HepG2 (cell line): Measurements from ENCODE around the gene NISCH. TPM values are rescaled to one million over a fixed set of nuclear protein-coding genes. Genes with fewer than 3 reads are reported as not detected.

Source experiments
- ATAC-seq: fragments of 200-7000 bp; cut with Tn5 transposase; 3 replicates; pipeline ENCODE4 v1.9.1; 2020; ENCODE audit warnings: mild to moderate bottlenecking, moderate library complexity
- BruUV-seq: library from RNA; stranded (reverse); fragments of 400-500 nt; replicated peaks from 2 replicates; lab custom pipeline; 2021; lab: Mats Ljungman, UMichigan
- CTCF ChIA-PET: fragments of 300-600 bp; formaldehyde crosslinking; extraction: SDS; loops from one replicate; lab custom pipeline; 2021; ENCODE audit warnings: low total read pairs, inconsistent platforms, low intra/inter-chr PET ratio; lab: Yijun Ruan, JAX
- POLR2A ChIA-PET: fragments of 350-600 bp; sonication (Branson Sonifier 250); formaldehyde crosslinking; loops from one replicate; lab custom pipeline; 2020; ENCODE audit warnings: antibody characterized with exemption, inconsistent platforms; lab: Yijun Ruan, JAX
- DNase-seq: peaks from one replicate; pipeline ENCODE4 v3.0.0-alpha.2; 2015; ENCODE audit warnings: low spot score
- FAIRE-seq: peaks from 3 replicates; lab custom pipeline; 2011; peaks lifted over from hg19 to GRCh38; lab: Jason Lieb, UNC
- H2AFZ ChIP-seq: one replicate; pipeline ENCODE4 v1.6.1; 2011; ENCODE audit warnings: low read length, inconsistent platforms
- H3K27ac ChIP-seq: fragments of 300-600 bp; 3 replicates; pipeline ENCODE4 v1.8.0; 2011; ENCODE audit warnings: mixed run types, mild to moderate bottlenecking, mixed read lengths, low read length, inconsistent platforms; ENCODE audit not compliant: insufficient read depth; ENCODE audit errors: extremely low read length
- H3K27me3 ChIP-seq, 2 experiments: fragments of 200-600 bp in 1 of 2; 2 replicates in 1 of 2; 3 replicates in 1 of 2; pipeline versions ENCODE4 v1.6.0 to v1.8.0; 2011; ENCODE audit warnings: low read length in 2 of 2, mild to moderate bottlenecking in 2 of 2, moderate library complexity in 2 of 2, inconsistent platforms in 1 of 2; ENCODE audit not compliant: insufficient read depth in 2 of 2, control insufficient read depth in 1 of 2
- H3K36me3 ChIP-seq, 2 experiments: fragments of 200-600 bp in 1 of 2; replicated peaks in 1 of 2; 2 replicates in 1 of 2; 3 replicates in 1 of 2; pipeline versions ENCODE4 v1.5.1 to v1.8.0; 2011; ENCODE audit warnings: low read length in 2 of 2, inconsistent platforms in 1 of 2; ENCODE audit not compliant: insufficient read depth in 2 of 2, control insufficient read depth in 1 of 2
- H3K4me1 ChIP-seq: 2 replicates; pipeline ENCODE4 v1.5.1; 2012; ENCODE audit warnings: low read length, inconsistent platforms; ENCODE audit not compliant: insufficient read depth
- H3K4me2 ChIP-seq: 2 replicates; pipeline ENCODE4 v1.6.0; 2011; ENCODE audit warnings: low read depth, low read length, inconsistent platforms
- H3K4me3 ChIP-seq, 3 experiments: fragments of 200-600 bp in 1 of 3; sonication (generic), shearing (Covaris generic) in 1 of 3; replicated peaks in 1 of 3; 2 replicates each; pipeline ENCODE4 v1.5.1; 2011 to 2016; ENCODE audit warnings: low read length in 3 of 3, inconsistent platforms in 2 of 3, low read depth in 2 of 3, mild to moderate bottlenecking in 2 of 3, control low read depth in 1 of 3, mixed read lengths in 1 of 3; ENCODE audit not compliant: insufficient read depth in 1 of 3
- H3K79me2 ChIP-seq: one replicate; pipeline ENCODE4 v1.6.1; 2011; ENCODE audit warnings: low read length, inconsistent platforms; ENCODE audit not compliant: insufficient read depth
- H3K9ac ChIP-seq: 2 replicates; pipeline ENCODE4 v1.6.0; 2011; ENCODE audit warnings: mild to moderate bottlenecking, low read depth, low read length, inconsistent platforms; ENCODE audit not compliant: insufficient read depth
- H3K9me3 ChIP-seq: 2 replicates; pipeline ENCODE4 v1.5.1; 2012; ENCODE audit warnings: mild to moderate bottlenecking, low read length
- H4K20me1 ChIP-seq: 2 replicates; pipeline ENCODE4 v1.6.0; 2011; ENCODE audit warnings: inconsistent platforms, mild to moderate bottlenecking, low read length, moderate library complexity; ENCODE audit not compliant: insufficient read depth
- CHCHD3 ChIP-seq: sonication (generic); formaldehyde crosslinking; IDR thresholded peaks from 2 replicates; pipeline ENCODE4 v1.8.0; 2022; ENCODE audit warnings: mild to moderate bottlenecking, missing genetic modification reagents, moderate library complexity
- HMGXB4 ChIP-seq, 2 experiments: sonication (generic) in 1 of 2; formaldehyde crosslinking in 1 of 2; IDR thresholded peaks; 2 replicates each; pipeline versions ENCODE4 v1.4.0 to v1.6.1; 2018 to 2020; ENCODE audit warnings: missing genetic modification reagents in 2 of 2, borderline replicate concordance in 1 of 2, low read depth in 1 of 2, mild to moderate bottlenecking in 1 of 2, missing biosample characterization in 1 of 2
- HNRNPL ChIP-seq: fragments of 200-400 bp; formaldehyde crosslinking; IDR thresholded peaks from 2 replicates; pipeline ENCODE4 v1.6.1; 2017; ENCODE audit warnings: mild to moderate bottlenecking, low read depth, low read length
- MXI1 ChIP-seq: IDR thresholded peaks from 3 replicates; pipeline ENCODE4 v1.6.1; 2012; ENCODE audit warnings: low read depth, low read length, inconsistent platforms, borderline replicate concordance
- PHB2 ChIP-seq: fragments of 450-650 bp; IDR thresholded peaks from 2 replicates; pipeline ENCODE4 v1.6.1; 2018; ENCODE audit not compliant: partially characterized antibody
- SNAI1 ChIP-seq: sonication (generic); formaldehyde crosslinking; IDR thresholded peaks from 2 replicates; pipeline ENCODE4 v1.5.0; 2020; ENCODE audit warnings: mild to moderate bottlenecking, missing genetic modification reagents, borderline replicate concordance
- SRSF1 ChIP-seq: fragments of 200-400 bp; formaldehyde crosslinking; optimal IDR thresholded peaks from 2 replicates; pipeline ENCODE3; 2017; ENCODE audit warnings: mild to moderate bottlenecking, low read depth, low read length, moderate library complexity
- ZBTB38 ChIP-seq: sonication (generic); formaldehyde crosslinking; IDR thresholded peaks from 2 replicates; pipeline ENCODE4 v1.5.1; 2020; ENCODE audit warnings: mild to moderate bottlenecking, missing genetic modification reagents
- ZNF619 ChIP-seq: sonication (generic); formaldehyde crosslinking; IDR thresholded peaks from 2 replicates; pipeline ENCODE4 v1.4.0; 2020; ENCODE audit warnings: mild to moderate bottlenecking, missing genetic modification reagents
- ZNF788 ChIP-seq: sonication (generic); formaldehyde crosslinking; IDR thresholded peaks from 2 replicates; pipeline ENCODE4 v1.5.0; 2020; ENCODE audit warnings: mild to moderate bottlenecking, missing genetic modification reagents, borderline replicate concordance
- WGBS: methylation state at CpG from one replicate; pipeline ENCODE4 v1.1.6; 2017; ENCODE audit warnings: low lambda C conversion rate; 5-methylcytosine and 5-hydroxymethylcytosine counted together
- in situ Hi-C: cut with HindIII; loops from 2 replicates; pipeline ENCODE4 v1.10.0; 2017; ENCODE audit warnings: low pct_unique_long_range_greater_than_20kb; ENCODE audit not compliant: extremely low pct_ligation_motif_present
- intact Hi-C: fragments of 100-400 bp; cut with micrococcal nuclease; formaldehyde crosslinking; loops from one replicate; pipeline ENCODE4 v1.10.0; 2022; ENCODE audit not compliant: unreplicated experiment
- polyA plus RNA-seq, 8 experiments: library from polyadenylated mRNA; depleted of rRNA in 3 of 8; stranded (reverse) in 7 of 8; unstranded in 1 of 8; fragments of >200 nt; fragmentation: Illumina TruSeq in 4 of 8; extraction: Trizol in 4 of 8; gene quantifications; 2 replicates each; pipeline versions ENCODE4 v1.2.1 to v1.2.3, GENCODE V29; 2011 to 2016; ENCODE audit warnings: low read depth in 4 of 8, missing spikeins in 1 of 8, mixed read lengths in 1 of 8; ENCODE audit not compliant: insufficient read depth in 1 of 8
- total RNA-seq, 5 experiments: library from RNA; depleted of rRNA; stranded (reverse); fragments of >200 nt; fragmentation: Illumina TruSeq; extraction: Trizol; gene quantifications; 2 replicates each; pipeline ENCODE4 v1.2.3, GENCODE V29; 2016; ENCODE audit warnings: low read depth in 1 of 5

NISCH gene
- total and polyA plus RNA-seq, 2 of the 13 experiments (the other 11 are each of a cell fraction or from before 2014, with no cell fraction given) = 27.0 to 47.6 TPM

- Histone ChIP-seq H3K9ac (peak overlapping the region; percentile 80), H3K36me3 (peaks cover 0 to 2% of the 10 kb centered on the region in 2 experiments; a peak in 2 of 5 replicates), H3K4me2 (peak overlapping the region; percentile 85), H2AFZ (no peak overlapping the region), H3K4me1 (peaks cover 67% of the 10 kb centered on the region), H3K4me3 (peak overlapping the region; percentile 52 to 79 (median 78)), H3K27ac (no peak overlapping the region), H3K27me3 (no peaks in the 10 kb centered on the region), H3K9me3 (no peaks in the 10 kb centered on the region), H3K79me2 (no peaks in the 10 kb centered on the region), H4K20me1 (no peaks in the 10 kb centered on the region)
- CTCF ChIA-PET = interaction anchor here (1.2 to 4.6 kb wide), 2 partner anchors 15 to 32 kb away, joined by 4 to 83 read pairs; no protein-coding TSS in a partner anchor
- in situ Hi-C loops (no loop called here), intact Hi-C loops (loop anchor here (2.0 kb wide), 1 partner anchor 153 kb away; no protein-coding TSS in a partner anchor)
- no peak for ATAC-seq
- BruUV-seq = TSS peak; percentile 81
- WGBS = 56% methylated on average over 20 of the region's 25 CpGs
- no peak for DNase-seq
- FAIRE-seq = no peak
- TF ChIP-seq SRSF1 = peak; percentile 16
- 0 out of 3 replicates have a peak, but pooled peaks have one; percentile 11 for TF ChIP-seq MXI1
- no peak for TF ChIP-seq PHB2
- TF ChIP-seq ZNF788 (CRISPR knock-in tag) = no peak; the same call in 1 of the 2 replicates
- peak; percentile 41; the same call in 1 of the 2 replicates for TF ChIP-seq ZNF619 (CRISPR knock-in tag)
- peak; percentile 34; the same call in 1 of the 2 replicates for TF ChIP-seq CHCHD3 (CRISPR knock-in tag)
- peak; percentile 63; the same call in 1 of the 2 replicates for TF ChIP-seq HNRNPL
- TF ChIP-seq HMGXB4 (CRISPR knock-in tag; IDR thresholded peaks at IDR 0.05; ENCODE audit: borderline replicate concordance in 1 of 2, low read depth in 1 of 2) = 0 out of 4 replicates have a peak, but pooled peaks of 1 of the 2 experiments have one; percentile 22
- TF ChIP-seq SNAI1 (CRISPR knock-in tag) = 0 out of 2 replicates have a peak, but pooled peaks have one; percentile 23
- TF ChIP-seq ZBTB38 (CRISPR knock-in tag) = 0 out of 2 replicates have a peak, but pooled peaks have one; percentile 34
- POLR2A ChIA-PET = interaction anchor here (0.7 to 3.6 kb wide), 6 partner anchors 9 to 404 kb away, joined by 3 to 14 read pairs (median 9); partner anchors contain the start of genes NISCH and TNNC1
Observed at GRCh38 chr3:52443791-52444687, 11.4 kb upstream of the NISCH start.
